ENCODE measurements around the gene F8. TPM values are rescaled to one million over a fixed set of nuclear protein-coding genes. Genes with fewer than 3 reads are reported as not detected.
"Not testable (repeated sequence)": the region's sequence is repeated elsewhere in the genome, so short reads cannot be mapped to it uniquely, and the experiment has no call there.

F8 gene
- total RNA-seq, 1 donor from 2014 or later, result 1.3 TPM

DNA sequence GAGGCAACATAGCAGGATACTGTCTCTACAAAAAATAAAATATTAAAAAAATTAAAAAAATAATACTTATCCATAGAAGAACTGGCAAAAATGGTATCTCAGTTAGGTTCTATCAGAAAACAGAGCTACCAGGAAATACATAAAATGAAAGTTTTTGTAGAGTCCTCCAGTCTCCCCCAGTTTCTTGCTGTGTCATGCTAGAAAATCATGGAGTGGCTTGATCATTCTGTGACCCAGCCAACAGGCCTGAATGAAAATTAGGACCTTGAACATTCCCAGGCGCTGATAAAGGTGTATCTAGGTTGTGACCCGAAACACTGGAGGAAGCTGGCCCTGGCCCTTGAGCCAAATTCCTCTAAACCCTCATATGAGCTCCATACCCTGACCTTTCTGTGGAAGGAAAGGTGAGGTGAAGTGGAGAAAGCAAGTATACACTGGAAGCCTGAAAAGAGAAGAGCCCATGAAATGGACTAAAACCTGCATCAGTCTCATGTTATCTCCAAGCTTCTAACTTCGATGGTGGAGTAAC lies 188.7 kb downstream of the F8 start:
- Mint-ChIP-seq H3K4me1 (ENCODE audit: unreplicated experiment) (no peaks in the 10 kb centered on the region), H3K9me3 (no peaks in the 10 kb centered on the region), H3K27me3 (no peaks in the 10 kb centered on the region), H3K4me3 (no peak overlapping the region), H3K36me3 (no peaks in the 10 kb centered on the region), H3K27ac (no peak overlapping the region)
- TF ChIP-seq, protein P1, sequence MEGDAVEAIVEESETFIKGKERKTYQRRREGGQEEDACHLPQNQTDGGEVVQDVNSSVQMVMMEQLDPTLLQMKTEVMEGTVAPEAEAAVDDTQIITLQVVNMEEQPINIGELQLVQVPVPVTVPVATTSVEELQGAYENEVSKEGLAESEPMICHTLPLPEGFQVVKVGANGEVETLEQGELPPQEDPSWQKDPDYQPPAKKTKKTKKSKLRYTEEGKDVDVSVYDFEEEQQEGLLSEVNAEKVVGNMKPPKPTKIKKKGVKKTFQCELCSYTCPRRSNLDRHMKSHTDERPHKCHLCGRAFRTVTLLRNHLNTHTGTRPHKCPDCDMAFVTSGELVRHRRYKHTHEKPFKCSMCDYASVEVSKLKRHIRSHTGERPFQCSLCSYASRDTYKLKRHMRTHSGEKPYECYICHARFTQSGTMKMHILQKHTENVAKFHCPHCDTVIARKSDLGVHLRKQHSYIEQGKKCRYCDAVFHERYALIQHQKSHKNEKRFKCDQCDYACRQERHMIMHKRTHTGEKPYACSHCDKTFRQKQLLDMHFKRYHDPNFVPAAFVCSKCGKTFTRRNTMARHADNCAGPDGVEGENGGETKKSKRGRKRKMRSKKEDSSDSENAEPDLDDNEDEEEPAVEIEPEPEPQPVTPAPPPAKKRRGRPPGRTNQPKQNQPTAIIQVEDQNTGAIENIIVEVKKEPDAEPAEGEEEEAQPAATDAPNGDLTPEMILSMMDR (conservative IDR thresholded peaks at IDR 0.05), result no peak
- DNase-seq (ENCODE audit: extremely low spot score, unreplicated experiment), result no peak

DNA sequence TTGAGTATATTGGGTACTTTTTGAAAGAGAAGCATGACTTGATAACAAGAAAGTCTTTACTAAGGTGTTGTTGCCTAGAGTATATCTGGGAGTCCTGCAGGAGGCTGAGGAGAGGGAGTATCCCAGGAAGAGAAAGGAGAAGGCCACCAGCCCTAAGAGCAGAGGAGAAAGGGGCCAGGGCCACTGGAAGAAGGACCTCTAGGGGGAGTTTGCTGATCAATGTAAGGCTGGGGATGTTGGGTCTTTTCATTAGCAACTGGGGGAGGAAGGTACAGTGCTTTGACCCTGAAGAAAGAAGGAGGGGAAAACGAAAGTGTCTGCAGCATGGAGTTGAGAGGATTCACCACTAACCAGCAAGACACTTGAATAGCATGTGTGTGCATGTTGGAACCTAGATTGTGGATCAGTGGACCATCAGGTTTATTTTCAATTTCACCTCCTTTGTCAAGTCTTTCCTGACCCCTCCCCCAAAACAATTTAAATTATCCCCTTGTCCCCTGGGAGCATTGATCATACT lies 192.5 kb downstream of the F8 start:
- H3K27me3 Mint-ChIP-seq, result no peaks in the 10 kb centered on the region
- no peaks in the 10 kb centered on the region for H3K36me3 Mint-ChIP-seq
- TF ChIP-seq, protein P1 (conservative IDR thresholded peaks at IDR 0.05), result no peak
- H3K9me3 Mint-ChIP-seq, result no peaks in the 10 kb centered on the region
- no peak overlapping the region for H3K4me3 Mint-ChIP-seq
- DNase-seq (ENCODE audit: extremely low spot score, unreplicated experiment), result no peak
- H3K4me1 Mint-ChIP-seq (ENCODE audit: unreplicated experiment), result no peaks in the 10 kb centered on the region
- no peak overlapping the region for H3K27ac Mint-ChIP-seq

DNA sequence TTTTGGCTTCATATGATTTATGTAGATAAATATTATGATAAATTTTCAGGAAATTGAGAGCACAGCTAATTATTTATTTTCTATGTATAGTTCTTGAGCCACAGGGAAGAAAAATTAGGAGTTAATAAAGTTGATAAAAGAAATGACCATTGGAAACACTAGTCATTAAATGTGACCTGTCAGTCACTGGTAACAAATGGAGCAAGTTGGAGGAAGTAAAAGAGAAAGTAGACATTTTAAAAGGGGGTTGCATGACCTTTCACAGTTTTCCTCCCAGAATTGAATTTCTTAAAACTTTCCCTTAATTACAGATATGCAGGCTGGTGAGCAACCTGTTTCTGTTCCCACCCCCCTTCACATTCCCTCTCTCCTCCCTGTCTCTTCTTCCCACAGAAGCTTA lies 193.4 kb downstream of the F8 start:
- no peak overlapping the region for H3K27ac Mint-ChIP-seq
- H3K9me3 Mint-ChIP-seq, result no peaks in the 10 kb centered on the region
- DNase-seq (ENCODE audit: extremely low spot score, unreplicated experiment), result no peak
- H3K4me3 Mint-ChIP-seq, result no peak overlapping the region
- H3K36me3 Mint-ChIP-seq, result no peaks in the 10 kb centered on the region
- H3K27me3 Mint-ChIP-seq, result no peaks in the 10 kb centered on the region
- TF ChIP-seq, protein P1 (conservative IDR thresholded peaks at IDR 0.05), result no peak
- no peaks in the 10 kb centered on the region for H3K4me1 Mint-ChIP-seq (ENCODE audit: unreplicated experiment)

DNA sequence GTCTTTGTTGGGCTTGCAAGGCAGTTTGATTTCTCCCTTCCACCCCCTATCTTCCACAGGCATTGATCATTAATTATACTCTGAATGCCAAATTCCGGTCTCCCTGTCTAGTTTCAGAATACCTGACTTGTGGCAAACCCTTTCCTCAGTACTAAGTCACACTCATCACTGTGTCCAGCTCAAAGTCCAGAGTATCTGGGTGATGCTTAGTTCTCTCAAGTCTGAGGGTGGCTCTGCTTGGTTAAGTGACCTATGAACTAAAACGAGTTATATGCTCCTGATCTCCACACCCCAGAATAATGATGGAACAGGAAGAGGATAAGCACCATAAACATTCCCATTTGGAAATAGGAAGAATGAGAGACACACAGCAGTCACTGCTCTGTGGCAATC lies 194.5 kb downstream of the F8 start:
- H3K36me3 Mint-ChIP-seq, result no peaks in the 10 kb centered on the region
- DNase-seq (ENCODE audit: extremely low spot score, unreplicated experiment), result no peak
- TF ChIP-seq, protein P1 (conservative IDR thresholded peaks at IDR 0.05), result no peak
- H3K4me1 Mint-ChIP-seq (ENCODE audit: unreplicated experiment), result no peaks in the 10 kb centered on the region
- H3K4me3 Mint-ChIP-seq, result no peak overlapping the region
- no peaks in the 10 kb centered on the region for H3K9me3 Mint-ChIP-seq
- H3K27me3 Mint-ChIP-seq, result no peaks in the 10 kb centered on the region
- no peak overlapping the region for H3K27ac Mint-ChIP-seq

DNA sequence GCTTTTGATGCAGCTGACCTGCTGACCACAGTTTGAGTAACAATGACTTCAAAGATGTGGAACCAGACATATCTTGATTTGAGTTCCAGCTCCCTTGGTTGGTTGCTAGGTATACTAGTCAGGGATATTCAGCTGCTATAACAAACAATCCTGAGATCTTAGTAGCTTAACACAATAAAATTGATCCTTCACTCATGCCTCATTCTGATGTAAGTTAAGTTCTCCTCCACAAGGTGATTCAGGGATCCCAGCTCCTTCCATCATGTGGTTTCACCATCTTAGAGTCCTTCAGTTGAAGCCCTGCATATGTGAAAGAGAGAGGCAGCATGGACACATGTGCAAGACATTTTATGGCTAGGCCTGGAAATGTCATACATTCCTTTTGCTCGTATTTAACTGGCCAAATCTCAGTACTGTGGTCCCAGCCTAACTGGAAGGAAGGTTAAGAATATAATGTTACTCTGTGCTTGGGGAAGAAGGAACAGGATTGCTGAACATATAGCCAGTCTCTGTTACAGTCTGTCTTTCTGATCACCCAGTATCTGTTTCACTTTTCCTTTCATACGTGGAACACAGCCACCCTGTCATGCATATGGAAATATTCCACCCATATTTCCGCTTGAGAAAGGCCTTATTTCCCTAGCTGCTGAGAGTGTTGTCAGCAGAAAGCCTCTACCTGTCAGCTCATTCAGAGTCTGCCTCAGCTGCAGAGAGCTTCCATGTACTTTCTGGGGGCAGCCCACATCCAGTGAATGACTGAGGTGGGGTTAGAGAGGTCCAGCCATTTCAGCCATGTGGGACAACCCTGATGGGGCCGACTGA lies 195.1 kb downstream of the F8 start:
- no peaks in the 10 kb centered on the region for H3K4me1 Mint-ChIP-seq (ENCODE audit: unreplicated experiment)
- TF ChIP-seq, protein P1 (conservative IDR thresholded peaks at IDR 0.05), result no peak
- no peak for DNase-seq (ENCODE audit: extremely low spot score, unreplicated experiment)
- no peaks in the 10 kb centered on the region for H3K27me3 Mint-ChIP-seq
- no peaks in the 10 kb centered on the region for H3K9me3 Mint-ChIP-seq
- H3K4me3 Mint-ChIP-seq, result no peak overlapping the region
- no peaks in the 10 kb centered on the region for H3K36me3 Mint-ChIP-seq
- no peak overlapping the region for H3K27ac Mint-ChIP-seq

DNA sequence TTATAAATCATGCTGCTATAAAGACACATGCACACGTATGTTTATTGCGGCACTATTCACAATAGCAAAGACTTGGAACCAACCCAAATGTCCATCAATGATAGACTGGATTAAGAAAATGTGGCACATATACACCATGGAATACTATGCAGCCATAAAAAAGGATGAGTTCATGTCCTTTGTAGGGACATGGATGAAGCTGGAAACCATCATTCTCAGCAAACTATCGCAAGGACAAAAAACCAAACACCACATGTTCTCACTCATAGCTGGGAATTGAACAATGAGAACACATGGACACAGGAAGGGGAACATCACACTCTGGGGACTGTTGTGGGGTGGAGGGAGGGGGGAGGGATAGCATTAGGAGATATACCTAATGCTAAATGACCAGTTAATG lies 196.9 kb downstream of the F8 start:
- H3K27ac Mint-ChIP-seq; H3K9me3 Mint-ChIP-seq; H3K4me1 Mint-ChIP-seq (ENCODE audit: unreplicated experiment); H3K27me3 Mint-ChIP-seq; H3K4me3 Mint-ChIP-seq; DNase-seq (ENCODE audit: extremely low spot score, unreplicated experiment); H3K36me3 Mint-ChIP-seq: not testable (repeated sequence)
